Left hindlimb (tissue), 1 donor: Measurements from ENCODE around the gene SPHK1.

Experiments used
- DNase-seq: peaks from one replicate; pipeline ENCODE4 v3.0.0-alpha.2; 2018

Gene SPHK1

GRCh38 chr17:76410328-76410965 lies 26.0 kb downstream of the SPHK1 start:
- DNase-seq, result no peak

GRCh38 chr17:76411247-76411646 lies 26.8 kb downstream of the SPHK1 start:
- no peak for DNase-seq

GRCh38 chr17:76414334-76415295 lies 30.2 kb downstream of the SPHK1 start:
- DNase-seq, result peak; percentile 71

- no peak for DNase-seq
These were observed 31.4 kb downstream of the SPHK1 start for GRCh38 chr17:76415786-76416185.

- DNase-seq, result no peak
These were observed 32.0 kb downstream of the SPHK1 start for GRCh38 chr17:76416457-76416856.

GRCh38 chr17:76416899-76417298 lies 32.5 kb downstream of the SPHK1 start:
- DNase-seq, result no peak

GRCh38 chr17:76417499-76418143 lies 33.2 kb downstream of the SPHK1 start:
- DNase-seq, result no peak

- DNase-seq, result no peak
These were observed 35.3 kb downstream of the SPHK1 start for GRCh38 chr17:76419576-76420260.

- no peak for DNase-seq
These were observed 36.1 kb downstream of the SPHK1 start for GRCh38 chr17:76420356-76421043.

GRCh38 chr17:76421044-76421407 lies 36.6 kb downstream of the SPHK1 start:
- DNase-seq, result no peak

GRCh38 chr17:76422406-76422805 lies 38.0 kb downstream of the SPHK1 start:
- DNase-seq, result no peak

- DNase-seq, result no peak
These were observed 38.5 kb downstream of the SPHK1 start for GRCh38 chr17:76422860-76423259.

GRCh38 chr17:76426853-76427252 lies 42.4 kb downstream of the SPHK1 start:
- no peak for DNase-seq

- DNase-seq, result no peak
These were observed 43.3 kb downstream of the SPHK1 start for GRCh38 chr17:76427501-76428231.

- no peak for DNase-seq
These were observed 44.1 kb downstream of the SPHK1 start for GRCh38 chr17:76428511-76428910.

- DNase-seq, result no peak
These were observed 47.1 kb downstream of the SPHK1 start for GRCh38 chr17:76431509-76431908.

GRCh38 chr17:76432004-76432403 lies 47.6 kb downstream of the SPHK1 start:
- no peak for DNase-seq

GRCh38 chr17:76432712-76433336 lies 48.4 kb downstream of the SPHK1 start:
- DNase-seq, result no peak

GRCh38 chr17:76433693-76434092 lies 49.3 kb downstream of the SPHK1 start:
- DNase-seq, result no peak

GRCh38 chr17:76434870-76435269 lies 50.5 kb downstream of the SPHK1 start:
- DNase-seq, result no peak

GRCh38 chr17:76435751-76436150 lies 51.3 kb downstream of the SPHK1 start:
- DNase-seq, result no peak
